MM.1S (cell line): ENCODE results near the gene PHAF1.

Source experiments
- DNase-seq: peaks from one replicate; pipeline ENCODE4 v3.0.0-alpha.2; 2015
- H2AFZ ChIP-seq: fragments of 300-600 bp; sonication (generic); 2 replicates; pipeline ENCODE4 v1.6.0; 2016; ENCODE audit warnings: antibody characterized with exemption, low read length
- H3F3A ChIP-seq: fragments of 300-600 bp; sonication (generic); 2 replicates; pipeline ENCODE4 v1.6.1; 2016; ENCODE audit warnings: mild to moderate bottlenecking, antibody characterized with exemption, low read length, moderate library complexity, mixed read lengths; ENCODE audit not compliant: insufficient read depth
- H3K27ac ChIP-seq: fragments of 300-600 bp; sonication (generic); 2 replicates; pipeline ENCODE4 v1.5.1; 2016; ENCODE audit warnings: mild to moderate bottlenecking, low read length
- H3K27me3 ChIP-seq: fragments of 300-600 bp; sonication (generic); replicated peaks from 2 replicates; pipeline ENCODE4 v1.6.0; 2016; ENCODE audit warnings: low read length; ENCODE audit not compliant: insufficient read depth
- H3K36me3 ChIP-seq: fragments of 300-600 bp; sonication (generic); replicated peaks from 2 replicates; pipeline ENCODE4 v1.6.1; 2016; ENCODE audit warnings: mild to moderate bottlenecking, low read length, mixed read lengths; ENCODE audit not compliant: insufficient read depth
- H3K4me1 ChIP-seq: fragments of 300-600 bp; sonication (generic); 2 replicates; pipeline ENCODE4 v1.6.1; 2016; ENCODE audit warnings: low read length, mixed read lengths
- H3K4me2 ChIP-seq: fragments of 300-600 bp; sonication (generic); 2 replicates; pipeline ENCODE4 v1.6.0; 2016; ENCODE audit warnings: low read depth, low read length
- H3K4me3 ChIP-seq: fragments of 300-600 bp; sonication (generic); 2 replicates; pipeline ENCODE4 v1.5.1; 2016; ENCODE audit warnings: low read length, mixed read lengths
- H3K79me2 ChIP-seq: fragments of 300-600 bp; sonication (generic); 2 replicates; pipeline ENCODE4 v1.6.1; 2016; ENCODE audit warnings: mixed run types, low read length, mixed read lengths
- H3K9ac ChIP-seq: fragments of 300-600 bp; sonication (generic); 2 replicates; pipeline ENCODE4 v1.6.1; 2016; ENCODE audit warnings: low read length, mixed read lengths
- H3K9me2 ChIP-seq: fragments of 300-600 bp; sonication (generic); replicated peaks from 2 replicates; pipeline ENCODE4 v1.6.1; 2016; ENCODE audit warnings: mild to moderate bottlenecking, low read length, mixed read lengths; ENCODE audit not compliant: insufficient read depth
- H3K9me3 ChIP-seq: fragments of 300-600 bp; sonication (generic); replicated peaks from 2 replicates; pipeline ENCODE4 v1.6.1; 2016; ENCODE audit warnings: mild to moderate bottlenecking, low read length, mixed read lengths; ENCODE audit not compliant: insufficient read depth
- H4K20me1 ChIP-seq: fragments of 300-600 bp; sonication (generic); 2 replicates; pipeline ENCODE4 v1.6.1; 2016; ENCODE audit warnings: mild to moderate bottlenecking, low read length, moderate library complexity, mixed read lengths; ENCODE audit not compliant: insufficient read depth
- EZH2 ChIP-seq: fragments of 300-600 bp; sonication (generic); optimal IDR thresholded peaks from 2 replicates; pipeline ENCODE3; 2017; ENCODE audit warnings: low read depth, mild to moderate bottlenecking, antibody characterized with exemption, low read length, mixed read lengths
- EZH2phosphoT487 ChIP-seq: fragments of 300-600 bp; sonication (generic); IDR thresholded peaks from 2 replicates; pipeline ENCODE4 v1.6.1; 2018; ENCODE audit warnings: antibody characterized with exemption, low read length
- TF ChIP-seq, protein P1 (sequence below): fragments of 300-600 bp; sonication (generic); IDR thresholded peaks from 2 replicates; pipeline ENCODE4 v1.5.1; 2016; ENCODE audit warnings: antibody characterized with exemption, low read length, mixed read lengths

The PHAF1 gene

DNA sequence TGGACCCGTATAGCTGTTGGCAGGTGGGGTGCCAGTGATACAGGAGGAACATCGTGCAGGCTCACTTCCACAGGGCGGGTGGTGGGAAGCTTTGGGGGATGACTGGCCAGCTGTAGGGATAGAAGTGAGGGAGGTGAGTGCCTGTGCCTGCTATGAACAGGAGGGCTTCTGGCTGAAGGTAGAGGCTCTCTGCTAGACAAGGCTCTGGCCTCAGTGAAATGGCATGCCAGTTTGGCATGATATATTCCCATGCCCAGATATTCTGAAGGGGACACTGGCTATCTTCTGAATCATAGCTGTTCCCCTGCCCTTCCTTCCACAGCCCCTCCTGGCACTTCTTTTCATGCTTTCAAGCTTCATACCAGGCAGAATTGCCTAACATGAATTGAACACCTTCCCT lies 19.1 kb downstream of the PHAF1 start:
- Histone ChIP-seq H3K4me1 (no peaks in the 10 kb centered on the region), H3K4me3 (no peak overlapping the region), H3K27me3 (no peaks in the 10 kb centered on the region), H4K20me1 (no peaks in the 10 kb centered on the region), H3K27ac (no peak overlapping the region), H3K36me3 (no peaks in the 10 kb centered on the region), H3K9ac (no peak overlapping the region), H3F3A (no peaks in the 10 kb centered on the region), H3K9me2 (no peaks in the 10 kb centered on the region), H3K9me3 (no peaks in the 10 kb centered on the region), H2AFZ (no peak overlapping the region), H3K79me2 (no peaks in the 10 kb centered on the region), H3K4me2 (no peak overlapping the region)
- TF ChIP-seq, protein P1, sequence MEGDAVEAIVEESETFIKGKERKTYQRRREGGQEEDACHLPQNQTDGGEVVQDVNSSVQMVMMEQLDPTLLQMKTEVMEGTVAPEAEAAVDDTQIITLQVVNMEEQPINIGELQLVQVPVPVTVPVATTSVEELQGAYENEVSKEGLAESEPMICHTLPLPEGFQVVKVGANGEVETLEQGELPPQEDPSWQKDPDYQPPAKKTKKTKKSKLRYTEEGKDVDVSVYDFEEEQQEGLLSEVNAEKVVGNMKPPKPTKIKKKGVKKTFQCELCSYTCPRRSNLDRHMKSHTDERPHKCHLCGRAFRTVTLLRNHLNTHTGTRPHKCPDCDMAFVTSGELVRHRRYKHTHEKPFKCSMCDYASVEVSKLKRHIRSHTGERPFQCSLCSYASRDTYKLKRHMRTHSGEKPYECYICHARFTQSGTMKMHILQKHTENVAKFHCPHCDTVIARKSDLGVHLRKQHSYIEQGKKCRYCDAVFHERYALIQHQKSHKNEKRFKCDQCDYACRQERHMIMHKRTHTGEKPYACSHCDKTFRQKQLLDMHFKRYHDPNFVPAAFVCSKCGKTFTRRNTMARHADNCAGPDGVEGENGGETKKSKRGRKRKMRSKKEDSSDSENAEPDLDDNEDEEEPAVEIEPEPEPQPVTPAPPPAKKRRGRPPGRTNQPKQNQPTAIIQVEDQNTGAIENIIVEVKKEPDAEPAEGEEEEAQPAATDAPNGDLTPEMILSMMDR, result no peak
- TF ChIP-seq EZH2, result no peak
- no peak for TF ChIP-seq EZH2phosphoT487
- no peak for DNase-seq

DNA sequence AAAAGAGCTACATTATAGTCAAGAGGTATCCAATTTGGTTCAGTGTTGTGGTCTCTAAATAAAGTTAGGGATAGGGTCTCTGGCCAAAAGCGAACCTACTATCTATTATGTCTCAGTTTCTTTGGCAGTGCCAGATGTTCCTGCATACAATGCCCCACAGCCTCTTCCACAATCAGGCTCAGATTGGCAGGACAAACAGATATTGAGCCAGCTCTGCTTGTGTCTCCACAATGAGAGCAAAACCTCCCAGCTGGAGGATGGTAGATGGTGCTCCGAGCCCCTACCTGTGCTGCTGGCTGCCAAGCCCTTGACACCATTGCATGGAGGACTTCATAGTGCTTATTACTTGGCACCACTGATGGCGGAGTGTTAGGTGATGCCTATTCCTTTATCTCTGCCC lies 19.7 kb downstream of the PHAF1 start:
- Histone ChIP-seq H3K27ac (no peak overlapping the region), H3F3A (no peaks in the 10 kb centered on the region), H3K4me3 (no peak overlapping the region), H3K9me3 (no peaks in the 10 kb centered on the region), H3K4me2 (no peak overlapping the region), H4K20me1 (no peaks in the 10 kb centered on the region), H3K9me2 (no peaks in the 10 kb centered on the region), H3K9ac (no peak overlapping the region), H2AFZ (no peak overlapping the region), H3K36me3 (no peaks in the 10 kb centered on the region), H3K79me2 (no peaks in the 10 kb centered on the region), H3K27me3 (no peaks in the 10 kb centered on the region), H3K4me1 (no peaks in the 10 kb centered on the region)
- DNase-seq, result no peak
- TF ChIP-seq EZH2phosphoT487 (no peak), EZH2 (no peak)
- TF ChIP-seq, protein P1, result no peak

DNA sequence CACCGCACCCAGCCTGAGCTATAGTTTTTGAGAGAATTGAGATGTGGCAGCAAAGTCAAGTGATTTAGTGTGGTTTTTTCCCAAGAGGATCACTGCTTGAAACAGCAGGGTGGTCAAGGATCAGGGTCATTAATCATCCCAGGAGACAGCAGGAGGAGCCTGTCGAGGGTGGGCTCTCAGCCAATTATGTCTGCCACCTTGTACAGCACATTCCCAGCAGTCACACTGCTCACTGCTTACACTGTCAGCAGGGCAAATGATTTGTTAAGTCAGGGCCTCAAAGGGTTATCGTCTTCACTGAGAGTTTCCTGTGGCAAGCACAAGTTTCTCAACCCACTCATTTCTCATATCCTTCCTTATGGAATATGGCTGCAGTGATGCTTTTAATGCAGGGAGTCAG lies 27.9 kb downstream of the PHAF1 start:
- Histone ChIP-seq H3K4me1 (no peaks in the 10 kb centered on the region), H3K4me2 (no peak overlapping the region), H2AFZ (no peak overlapping the region), H3K36me3 (peaks cover 4% of the 10 kb centered on the region; the same call in 1 of the 2 replicates), H3K9me2 (no peaks in the 10 kb centered on the region), H4K20me1 (no peaks in the 10 kb centered on the region), H3K4me3 (no peak overlapping the region), H3K27ac (no peak overlapping the region), H3K27me3 (no peaks in the 10 kb centered on the region), H3K79me2 (no peaks in the 10 kb centered on the region), H3K9ac (no peak overlapping the region), H3F3A (no peaks in the 10 kb centered on the region), H3K9me3 (no peaks in the 10 kb centered on the region)
- no peak for DNase-seq
- TF ChIP-seq EZH2phosphoT487, result no peak
- TF ChIP-seq, protein P1, result no peak
- no peak for TF ChIP-seq EZH2
